OCI-M1 (cell line): ENCODE measurements around the gene PCDH1.
A peak's percentile ranks its signal among the peaks of the same experiment; 100 is the strongest.

Experiments
- DNase-seq: peaks from one replicate; lab custom pipeline; 2025; lab: John Stamatoyannopoulos, UW

The PCDH1 gene

GRCh38 chr5:141853895-141854626 is 24.1 kb downstream of the PCDH1 start:
- DNase-seq = no peak

GRCh38 chr5:141852448-141852847 is 25.8 kb downstream of the PCDH1 start:
- no peak for DNase-seq

- no peak for DNase-seq
These were observed 26.9 kb downstream of the PCDH1 start for GRCh38 chr5:141851195-141851874.

GRCh38 chr5:141850786-141851185 is 27.4 kb downstream of the PCDH1 start:
- no peak for DNase-seq

GRCh38 chr5:141850244-141850768 is 27.9 kb downstream of the PCDH1 start:
- DNase-seq = peak; percentile 72

- DNase-seq = peak; percentile 83
These were observed 28.6 kb downstream of the PCDH1 start for GRCh38 chr5:141849415-141850243.

- peak; percentile 50 for DNase-seq
These were observed 29.3 kb downstream of the PCDH1 start for GRCh38 chr5:141848744-141849414.

- DNase-seq = no peak
These were observed 32.2 kb downstream of the PCDH1 start for GRCh38 chr5:141846031-141846430.

- peak; percentile 74 for DNase-seq
These were observed 32.8 kb downstream of the PCDH1 start for GRCh38 chr5:141845371-141845851.

GRCh38 chr5:141844414-141845097 is 33.7 kb downstream of the PCDH1 start:
- DNase-seq = no peak

- DNase-seq = no peak
These were observed 34.9 kb downstream of the PCDH1 start for GRCh38 chr5:141843156-141843927.

- no peak for DNase-seq
These were observed 36.6 kb downstream of the PCDH1 start for GRCh38 chr5:141841378-141842180.

GRCh38 chr5:141840826-141841360 is 37.3 kb downstream of the PCDH1 start:
- no peak for DNase-seq

- DNase-seq = no peak
These were observed 37.9 kb downstream of the PCDH1 start for GRCh38 chr5:141840280-141840812.

GRCh38 chr5:141839015-141839513 is 39.1 kb downstream of the PCDH1 start:
- DNase-seq = no peak

- DNase-seq = no peak
These were observed 39.7 kb downstream of the PCDH1 start for GRCh38 chr5:141838326-141839014.

GRCh38 chr5:141835928-141836670 is 42.1 kb downstream of the PCDH1 start:
- no peak for DNase-seq
